ENCODE measurements around the gene IQCE. TPM values are rescaled to one million over a fixed set of nuclear protein-coding genes. Genes with fewer than 3 reads are reported as not detected.
"Not testable (repeated sequence)": the region's sequence is repeated elsewhere in the genome, so short reads cannot be mapped to it uniquely, and the experiment has no call there.

The IQCE gene
- total RNA-seq, 1 experiment from 2014 or later, result 35.5 TPM

DNA sequence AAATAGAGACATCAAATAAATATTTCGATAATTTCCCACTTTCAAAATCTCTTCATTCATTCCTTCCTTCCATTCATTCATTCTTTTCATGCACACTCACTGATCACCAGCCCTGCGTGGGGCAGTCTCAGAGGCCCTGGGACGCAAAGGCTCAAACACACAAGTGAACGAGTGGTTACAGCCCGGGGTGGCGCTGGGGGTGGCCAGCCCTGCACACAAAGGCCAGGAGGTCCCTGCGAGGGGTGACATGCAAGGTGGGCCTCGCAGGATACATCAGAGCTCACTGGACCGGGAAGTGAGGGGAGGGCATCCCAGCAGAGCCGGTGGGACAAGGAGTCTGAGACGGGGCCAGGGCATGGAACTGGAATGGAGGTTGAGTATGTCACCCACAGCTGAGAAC, 43.1 kb downstream of the IQCE start:
- no peak for DNase-seq (ENCODE audit: low spot score)

GRCh38 chr7:2602406-2603043, 43.7 kb downstream of the IQCE start:
- peak; percentile 80 for DNase-seq (ENCODE audit: low spot score)

DNA sequence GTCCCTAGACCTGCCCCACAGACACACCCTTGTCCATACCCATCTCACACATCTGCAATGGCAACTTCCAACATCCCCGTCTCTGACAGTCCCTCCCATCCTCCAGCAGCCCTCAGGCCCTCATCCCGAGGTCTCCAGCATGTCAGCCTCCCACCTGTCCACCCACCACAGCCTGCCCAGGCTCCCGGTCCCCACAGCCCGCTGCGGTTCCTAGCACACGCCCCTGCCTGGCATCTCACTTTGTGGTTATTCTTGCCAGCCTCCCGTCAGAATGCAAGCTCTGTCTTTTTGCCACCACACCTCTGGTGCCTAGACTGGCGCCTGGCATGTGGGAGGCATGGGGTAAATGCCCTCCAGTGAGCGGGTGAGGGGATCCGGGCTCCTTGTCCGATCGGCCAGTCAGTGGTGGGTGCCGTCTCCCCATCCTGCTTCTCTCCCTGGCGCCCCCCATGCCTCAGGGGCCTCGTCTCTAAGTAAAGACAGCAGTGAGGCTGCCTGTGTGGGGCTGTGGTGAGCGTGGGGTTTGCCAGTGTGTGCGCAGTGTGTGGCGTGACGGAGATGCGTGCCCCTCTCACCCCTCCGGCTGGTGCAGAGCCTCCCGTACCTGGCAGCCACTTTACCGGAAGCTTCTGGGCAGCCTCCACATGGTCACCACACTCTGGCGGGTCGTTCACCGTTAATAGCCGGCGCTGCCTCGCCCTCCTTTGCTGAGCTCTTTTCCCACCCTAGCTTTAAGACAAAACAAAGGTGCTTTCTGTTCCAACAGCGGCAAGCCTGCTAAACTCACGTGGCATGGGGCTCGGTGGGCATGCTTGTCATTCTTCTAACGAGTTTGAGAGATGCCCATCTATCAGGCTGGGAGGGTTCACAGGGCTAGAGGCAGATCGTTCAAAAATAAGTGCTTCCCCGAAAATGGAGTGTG, 44.5 kb downstream of the IQCE start:
- no peak for DNase-seq (ENCODE audit: low spot score)

- no peak for DNase-seq (ENCODE audit: low spot score)
Measured at GRCh38 chr7:2604608-2605174, 45.9 kb downstream of the IQCE start.

GRCh38 chr7:2605608-2606538, 47.1 kb downstream of the IQCE start:
- DNase-seq (ENCODE audit: low spot score), result no peak

DNA sequence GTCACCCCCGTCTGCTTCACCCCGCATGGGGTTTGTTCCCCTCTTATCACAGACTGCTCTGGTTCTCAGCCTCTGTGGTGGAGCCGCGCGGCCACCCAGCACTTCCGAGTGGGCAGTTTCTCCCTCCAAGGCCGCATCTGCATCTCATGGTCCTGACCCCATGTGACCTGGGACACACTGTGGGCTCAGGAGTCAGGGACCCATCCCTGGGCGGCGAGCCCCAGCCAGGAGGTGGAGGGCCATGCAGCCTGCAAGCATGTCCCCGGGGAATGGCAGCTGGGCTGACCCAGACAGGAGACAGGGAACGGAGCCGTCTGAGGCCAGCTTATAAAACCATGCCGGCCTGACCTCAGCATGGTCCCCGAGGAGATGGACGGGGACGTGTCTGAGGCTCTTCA, 47.8 kb downstream of the IQCE start:
- DNase-seq (ENCODE audit: low spot score), result no peak

- no peak for DNase-seq (ENCODE audit: low spot score)
Measured at GRCh38 chr7:2607122-2607922, 48.5 kb downstream of the IQCE start.

- no peak for DNase-seq (ENCODE audit: low spot score)
Measured at GRCh38 chr7:2607923-2608904, 49.4 kb downstream of the IQCE start.

DNA sequence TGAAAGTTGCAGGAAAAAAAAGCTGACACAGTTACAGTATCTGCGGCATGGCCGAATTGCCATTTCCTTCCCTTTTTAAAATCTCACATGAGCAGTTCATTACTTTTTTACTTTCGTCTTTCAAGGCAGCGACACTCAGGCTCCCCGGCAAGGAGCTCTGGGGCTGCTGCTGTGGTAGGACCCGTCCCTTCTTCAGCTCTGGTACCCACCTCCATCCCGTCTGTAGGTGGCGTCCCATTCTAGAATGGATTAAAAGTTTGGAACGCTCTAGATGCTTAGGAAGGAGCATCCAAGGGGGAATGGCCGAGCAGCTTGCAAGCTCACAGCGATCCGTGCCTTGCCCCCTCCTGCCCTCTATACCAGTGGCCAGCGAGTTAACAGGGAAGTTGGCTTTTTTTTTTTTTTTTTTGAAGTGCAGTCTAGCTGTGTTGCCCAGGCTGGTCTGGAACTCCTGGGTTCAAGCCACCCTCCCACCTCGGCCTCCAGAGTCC, 50.2 kb downstream of the IQCE start:
- no peak for DNase-seq (ENCODE audit: low spot score)

DNA sequence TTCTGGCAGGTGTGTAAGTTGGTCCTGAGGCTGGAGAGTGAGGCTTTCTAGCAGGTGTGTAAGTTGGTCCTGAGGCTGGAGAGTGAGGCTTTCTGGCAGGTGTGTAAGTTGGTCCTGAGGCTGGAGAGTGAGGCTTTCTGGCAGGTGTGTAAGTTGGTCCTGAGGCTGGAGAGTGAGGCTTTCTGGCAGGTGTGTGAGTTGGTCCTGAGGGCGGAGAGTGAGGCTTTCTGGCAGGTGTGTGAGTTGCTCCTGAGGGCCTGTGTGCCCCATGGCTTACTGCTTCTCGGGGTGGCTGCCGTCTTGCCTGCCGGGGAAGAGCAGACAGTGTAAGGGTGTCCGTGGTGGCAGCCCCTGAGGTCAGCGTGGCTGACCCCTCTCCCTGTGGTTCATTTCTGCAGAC, 50.9 kb downstream of the IQCE start:
- not testable (repeated sequence) for DNase-seq (ENCODE audit: low spot score)

GRCh38 chr7:2610466-2610865, 51.7 kb downstream of the IQCE start:
- no peak for DNase-seq (ENCODE audit: low spot score)

GRCh38 chr7:2610898-2611297, 52.1 kb downstream of the IQCE start:
- DNase-seq (ENCODE audit: low spot score), result no peak

GRCh38 chr7:2611401-2611800, 52.6 kb downstream of the IQCE start:
- no peak for DNase-seq (ENCODE audit: low spot score)

DNA sequence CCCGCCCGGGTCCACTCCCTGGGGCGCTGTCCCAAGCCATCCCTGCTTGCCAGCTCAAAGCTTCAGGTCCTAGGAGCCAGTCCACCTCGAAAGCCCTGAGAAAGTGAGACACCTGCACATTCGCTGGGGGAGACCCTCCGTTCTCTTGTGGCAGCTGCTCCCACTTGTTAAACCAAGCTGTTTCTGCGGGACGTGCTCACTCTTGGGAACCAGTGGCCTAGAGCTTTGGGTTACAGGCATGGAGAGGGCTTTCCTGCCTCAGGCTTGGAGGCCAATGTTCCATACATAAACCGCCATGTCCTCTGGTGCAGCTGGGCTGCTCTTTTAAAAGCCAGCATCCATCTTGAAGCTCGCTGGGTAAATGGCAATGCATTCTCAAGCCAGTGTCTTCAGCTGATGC, 53.1 kb downstream of the IQCE start:
- DNase-seq (ENCODE audit: low spot score), result no peak

DNA sequence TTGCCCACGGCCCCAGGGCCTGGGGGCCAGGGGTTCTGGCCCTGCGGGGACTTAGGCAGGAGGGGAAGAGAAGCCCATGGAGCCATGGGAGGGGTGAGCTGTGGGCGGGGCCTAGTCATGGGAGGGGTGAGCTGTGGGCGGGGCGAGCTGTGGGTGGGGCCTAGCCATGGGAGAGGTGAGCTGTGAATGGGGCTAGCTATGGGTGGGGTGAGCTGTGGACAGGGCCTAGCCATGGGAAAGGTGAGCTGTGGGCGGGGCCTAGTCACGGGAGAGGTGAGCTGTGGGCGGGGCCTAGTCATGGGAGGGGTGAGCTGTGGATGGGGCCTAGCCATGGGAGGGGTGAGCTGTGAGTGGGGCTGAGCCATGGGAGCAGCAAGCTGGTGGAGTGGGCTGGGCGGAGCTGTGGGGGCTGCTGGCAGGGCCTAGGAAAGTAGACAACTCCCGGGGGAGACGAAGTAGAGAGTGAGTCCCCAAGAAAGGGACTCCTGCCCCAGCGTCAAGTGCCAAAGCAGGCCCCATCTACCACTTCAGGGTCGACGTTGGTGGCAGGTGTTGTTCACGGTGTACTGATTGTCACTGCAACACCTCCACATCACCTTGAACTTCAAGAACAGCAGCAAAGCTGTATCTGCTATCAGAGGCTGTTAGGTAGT, 53.8 kb downstream of the IQCE start:
- DNase-seq (ENCODE audit: low spot score), result no peak

- DNase-seq (ENCODE audit: low spot score), result no peak
Measured at GRCh38 chr7:2613098-2613930, 54.5 kb downstream of the IQCE start.

DNA sequence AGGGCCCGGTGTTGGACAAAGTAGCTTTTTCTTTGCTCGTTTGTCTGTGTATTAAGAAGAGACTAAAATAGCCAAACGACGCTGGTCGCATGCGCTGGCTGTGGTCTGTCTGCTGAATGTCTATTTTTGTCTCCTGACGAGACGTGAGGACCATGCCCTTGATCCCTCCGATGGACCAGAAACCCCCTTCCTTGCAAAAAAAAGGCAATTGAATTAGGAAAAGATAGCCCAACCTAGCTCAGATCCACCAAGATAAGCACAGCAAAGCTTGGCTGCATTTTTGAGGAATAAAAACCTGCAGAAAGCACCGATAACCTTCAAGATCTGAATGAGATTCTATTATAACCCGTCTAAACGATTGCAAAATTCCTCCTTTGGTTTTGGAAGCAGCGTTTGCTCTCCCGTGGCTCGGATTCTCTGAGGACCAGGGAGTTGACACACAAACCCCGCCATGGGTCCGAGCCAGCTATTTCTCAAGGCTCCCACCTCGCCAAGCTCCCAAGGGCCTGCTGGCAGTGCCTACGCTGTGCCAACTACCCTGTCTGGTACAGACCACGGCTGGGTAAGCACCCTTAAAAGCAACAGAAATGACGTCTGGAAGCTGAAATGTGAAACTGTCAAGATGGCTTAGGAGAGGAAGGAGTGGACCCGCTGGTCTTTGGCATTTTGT, 55.3 kb downstream of the IQCE start:
- no peak for DNase-seq (ENCODE audit: low spot score)
